Measurements from ENCODE around the gene TLE2. TPM values are rescaled to one million over a fixed set of nuclear protein-coding genes. Genes with fewer than 3 reads are reported as not detected.

TLE2 gene
- total and polyA plus RNA-seq, 9 of the 15 experiments (the other 6 are each of a cell fraction or from before 2014, with no cell fraction given): 0.35 to 13.1 (median 6.2) TPM

- TF ChIP-seq ELK1 (CRISPR knock-in tag; IDR thresholded peaks at IDR 0.05): no peak
- no peak for TF ChIP-seq MCM2 (IDR thresholded peaks at IDR 0.05; ENCODE audit: low read depth)
- peak; percentile 17; the same call in 1 of the 2 replicates for TF ChIP-seq NCOR1 (IDR thresholded peaks at IDR 0.05)
- TF ChIP-seq ZNF785 (CRISPR knock-in tag; IDR thresholded peaks at IDR 0.05): no peak
- TF ChIP-seq, protein P1, sequence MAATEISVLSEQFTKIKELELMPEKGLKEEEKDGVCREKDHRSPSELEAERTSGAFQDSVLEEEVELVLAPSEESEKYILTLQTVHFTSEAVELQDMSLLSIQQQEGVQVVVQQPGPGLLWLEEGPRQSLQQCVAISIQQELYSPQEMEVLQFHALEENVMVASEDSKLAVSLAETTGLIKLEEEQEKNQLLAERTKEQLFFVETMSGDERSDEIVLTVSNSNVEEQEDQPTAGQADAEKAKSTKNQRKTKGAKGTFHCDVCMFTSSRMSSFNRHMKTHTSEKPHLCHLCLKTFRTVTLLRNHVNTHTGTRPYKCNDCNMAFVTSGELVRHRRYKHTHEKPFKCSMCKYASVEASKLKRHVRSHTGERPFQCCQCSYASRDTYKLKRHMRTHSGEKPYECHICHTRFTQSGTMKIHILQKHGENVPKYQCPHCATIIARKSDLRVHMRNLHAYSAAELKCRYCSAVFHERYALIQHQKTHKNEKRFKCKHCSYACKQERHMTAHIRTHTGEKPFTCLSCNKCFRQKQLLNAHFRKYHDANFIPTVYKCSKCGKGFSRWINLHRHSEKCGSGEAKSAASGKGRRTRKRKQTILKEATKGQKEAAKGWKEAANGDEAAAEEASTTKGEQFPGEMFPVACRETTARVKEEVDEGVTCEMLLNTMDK (IDR thresholded peaks at IDR 0.05; ENCODE audit: borderline replicate concordance, insufficient read depth, low read depth, low read length, poor library complexity, severe bottlenecking): peak; percentile 64
- TF ChIP-seq MCM3 (IDR thresholded peaks at IDR 0.05): no peak
- no peak for TF ChIP-seq ARID2 (IDR thresholded peaks at IDR 0.05)
- 0 out of 2 replicates have a peak, but pooled peaks have one; percentile 10 for TF ChIP-seq CHD2 (IDR thresholded peaks at IDR 0.05; ENCODE audit: low read depth, low read length)
- no peak for TF ChIP-seq MLX (CRISPR knock-in tag; conservative IDR thresholded peaks at IDR 0.05)
- no peak for TF ChIP-seq SMAD2 (IDR thresholded peaks at IDR 0.05; ENCODE audit: low read depth, low read length)
- TF ChIP-seq ZNF324 (CRISPR knock-in tag; IDR thresholded peaks at IDR 0.05): no peak
- no peak for TF ChIP-seq NEUROD1 (IDR thresholded peaks at IDR 0.05; ENCODE audit: borderline replicate concordance, low read depth, low read length, partially characterized antibody)
- TF ChIP-seq, protein P2, sequence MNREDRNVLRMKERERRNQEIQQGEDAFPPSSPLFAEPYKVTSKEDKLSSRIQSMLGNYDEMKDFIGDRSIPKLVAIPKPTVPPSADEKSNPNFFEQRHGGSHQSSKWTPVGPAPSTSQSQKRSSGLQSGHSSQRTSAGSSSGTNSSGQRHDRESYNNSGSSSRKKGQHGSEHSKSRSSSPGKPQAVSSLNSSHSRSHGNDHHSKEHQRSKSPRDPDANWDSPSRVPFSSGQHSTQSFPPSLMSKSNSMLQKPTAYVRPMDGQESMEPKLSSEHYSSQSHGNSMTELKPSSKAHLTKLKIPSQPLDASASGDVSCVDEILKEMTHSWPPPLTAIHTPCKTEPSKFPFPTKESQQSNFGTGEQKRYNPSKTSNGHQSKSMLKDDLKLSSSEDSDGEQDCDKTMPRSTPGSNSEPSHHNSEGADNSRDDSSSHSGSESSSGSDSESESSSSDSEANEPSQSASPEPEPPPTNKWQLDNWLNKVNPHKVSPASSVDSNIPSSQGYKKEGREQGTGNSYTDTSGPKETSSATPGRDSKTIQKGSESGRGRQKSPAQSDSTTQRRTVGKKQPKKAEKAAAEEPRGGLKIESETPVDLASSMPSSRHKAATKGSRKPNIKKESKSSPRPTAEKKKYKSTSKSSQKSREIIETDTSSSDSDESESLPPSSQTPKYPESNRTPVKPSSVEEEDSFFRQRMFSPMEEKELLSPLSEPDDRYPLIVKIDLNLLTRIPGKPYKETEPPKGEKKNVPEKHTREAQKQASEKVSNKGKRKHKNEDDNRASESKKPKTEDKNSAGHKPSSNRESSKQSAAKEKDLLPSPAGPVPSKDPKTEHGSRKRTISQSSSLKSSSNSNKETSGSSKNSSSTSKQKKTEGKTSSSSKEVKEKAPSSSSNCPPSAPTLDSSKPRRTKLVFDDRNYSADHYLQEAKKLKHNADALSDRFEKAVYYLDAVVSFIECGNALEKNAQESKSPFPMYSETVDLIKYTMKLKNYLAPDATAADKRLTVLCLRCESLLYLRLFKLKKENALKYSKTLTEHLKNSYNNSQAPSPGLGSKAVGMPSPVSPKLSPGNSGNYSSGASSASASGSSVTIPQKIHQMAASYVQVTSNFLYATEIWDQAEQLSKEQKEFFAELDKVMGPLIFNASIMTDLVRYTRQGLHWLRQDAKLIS (CRISPR knock-in tag; IDR thresholded peaks at IDR 0.05): no peak
- no peak for TF ChIP-seq HOMEZ (CRISPR knock-in tag; IDR thresholded peaks at IDR 0.05)
- TF ChIP-seq ZNF134 (CRISPR knock-in tag; conservative IDR thresholded peaks at IDR 0.05): no peak
- TF ChIP-seq ZNF354B (CRISPR knock-in tag; IDR thresholded peaks at IDR 0.05): no peak
- TF ChIP-seq ZSCAN29 (IDR thresholded peaks at IDR 0.05): no peak
- no peak for TF ChIP-seq SMARCB1 (IDR thresholded peaks at IDR 0.05; ENCODE audit: insufficient read length, low read depth)
- TF ChIP-seq NELFE (IDR thresholded peaks at IDR 0.05; ENCODE audit: insufficient read depth, insufficient read length): no peak
Measured at GRCh38 chr19:3061182-3062161, 32.4 kb upstream of the TLE2 start (continued).
